K562 (cell line): Measurements from ENCODE around the gene TTC39A. TPM values are rescaled to one million over a fixed set of nuclear protein-coding genes. Genes with fewer than 3 reads are reported as not detected.

Source experiments
- ARID3B ChIP-seq: fragments of 250-450 bp; sonication (Bioruptor Pico); IDR thresholded peaks from 2 replicates; pipeline ENCODE4 v1.4.0; 2020; ENCODE audit warnings: borderline replicate concordance
- ARID4B ChIP-seq: sonication (generic); formaldehyde crosslinking; IDR thresholded peaks from 2 replicates; pipeline ENCODE4 v1.8.0; 2022; ENCODE audit warnings: mild to moderate bottlenecking, missing genetic modification reagents
- CEBPB ChIP-seq: fragments of 450-650 bp; IDR thresholded peaks from 2 replicates; pipeline ENCODE4 v1.6.1; 2016; ENCODE audit warnings: missing genetic modification characterization, missing compliant biosample characterization
- FOSL1 ChIP-seq: fragments of 200-800 bp; sonication (Bioruptor generic); conservative IDR thresholded peaks from 2 replicates; pipeline ENCODE4 v1.6.1; 2016; ENCODE audit warnings: missing genetic modification characterization, missing compliant biosample characterization
- MAX ChIP-seq: sonication (generic); formaldehyde crosslinking; IDR thresholded peaks from 2 replicates; pipeline ENCODE4 v1.9.0; 2022; ENCODE audit warnings: mild to moderate bottlenecking, missing genetic modification reagents
- RBFOX2 ChIP-seq: fragments of 200-400 bp; formaldehyde crosslinking; IDR thresholded peaks from 2 replicates; pipeline ENCODE4 v1.6.1; 2017; ENCODE audit warnings: low read depth, mild to moderate bottlenecking, low read length, moderate library complexity
- TCF3 ChIP-seq: sonication (generic); formaldehyde crosslinking; IDR thresholded peaks from 2 replicates; pipeline ENCODE4 v1.4.0; 2020; ENCODE audit warnings: mild to moderate bottlenecking, missing genetic modification reagents
- ZMIZ1 ChIP-seq, 2 experiments: fragments of 150-350 bp in 1 of 2; IDR thresholded peaks; 2 replicates each; pipeline ENCODE4 v1.6.1; 2012 to 2016; ENCODE audit warnings: low read depth in 2 of 2, low read length in 2 of 2, mild to moderate bottlenecking in 1 of 2, moderate library complexity in 1 of 2
- polyA plus RNA-seq, 8 experiments: library from polyadenylated mRNA; depleted of rRNA in 4 of 8; stranded (reverse) in 5 of 8; unstranded in 3 of 8; fragments of >200 nt; fragmentation: Nextera tagmentation in 2 of 8; fragmentation: Illumina TruSeq in 1 of 8; extraction: Ambion mirVana in 2 of 8; extraction: Trizol in 1 of 8; gene quantifications; 2 replicates each; pipeline versions ENCODE4 v1.2.1 to v1.2.3, GENCODE V29; 2011 to 2014; ENCODE audit warnings: inconsistent platforms in 1 of 8, missing spikeins in 1 of 8
- total RNA-seq, 7 experiments: library from RNA; depleted of rRNA in 6 of 7; stranded (reverse); fragments of >200 nt in 6 of 7; fragmentation: Illumina TruSeq in 2 of 7; extraction: Trizol in 2 of 7; gene quantifications; 2 replicates each; pipeline versions ENCODE4 v1.2.1 to v1.2.3, GENCODE V29; 2011 to 2021; ENCODE audit warnings: low replicate concordance in 1 of 7

TTC39A gene
- total and polyA plus RNA-seq, 9 of the 15 experiments (the other 6 are each of a cell fraction or from before 2014, with no cell fraction given), result 0.18 to 0.82 (median 0.35) TPM

GRCh38 chr1:51344602-51345299, 14.4 kb upstream of the TTC39A start (continued):
- TF ChIP-seq ARID4B (CRISPR knock-in tag), result 0 out of 2 replicates have a peak, but pooled peaks have one; percentile 26
- TF ChIP-seq ARID3B (CRISPR knock-in tag), result no peak
- TF ChIP-seq FOSL1, result no peak
- TF ChIP-seq TCF3, result no peak
- TF ChIP-seq RBFOX2, result peak; percentile 21; the same call in 1 of the 2 replicates
- no peak for TF ChIP-seq ZMIZ1 (IDR thresholded peaks at IDR 0.05; ENCODE audit: low read depth in 2 of 2, low read length in 2 of 2)
- 0 out of 2 replicates have a peak, but pooled peaks have one; percentile 16 for TF ChIP-seq CEBPB (tag)
- peak; percentile 42 for TF ChIP-seq MAX
